ENCODE results near the gene RFC4.

Gene RFC4

DNA sequence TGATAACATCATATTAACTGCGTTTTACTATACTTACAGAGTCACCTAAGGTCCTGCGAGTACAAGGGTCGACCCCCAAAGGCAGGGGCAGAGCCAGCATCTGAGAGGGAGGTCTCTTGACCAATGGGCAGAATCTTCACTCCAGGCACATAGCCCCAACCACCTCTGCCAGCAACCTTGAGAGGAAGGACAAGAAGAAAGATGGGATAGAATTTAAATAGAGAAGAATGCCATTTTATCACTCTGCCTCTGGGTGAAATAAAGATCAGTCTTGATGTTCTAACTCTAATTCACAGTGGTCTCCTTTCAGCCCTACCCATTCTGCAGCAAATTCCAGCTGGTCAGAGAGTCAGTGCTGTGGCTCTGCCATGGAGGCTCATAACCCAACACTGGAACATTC is 62.6 kb downstream of the RFC4 start:
- DNase-seq (ENCODE audit: low read depth): no peak

GRCh38 chr3:186742618-186743380 is 63.5 kb downstream of the RFC4 start:
- no peak for DNase-seq (ENCODE audit: low read depth)

Data from fibroblast of the conjunctiva (primary cell).